Measurements from ENCODE around the gene GNG7.
"Not testable (repeated sequence)": the region's sequence is repeated elsewhere in the genome, so short reads cannot be mapped to it uniquely, and the experiment has no call there.

GNG7 gene

DNA sequence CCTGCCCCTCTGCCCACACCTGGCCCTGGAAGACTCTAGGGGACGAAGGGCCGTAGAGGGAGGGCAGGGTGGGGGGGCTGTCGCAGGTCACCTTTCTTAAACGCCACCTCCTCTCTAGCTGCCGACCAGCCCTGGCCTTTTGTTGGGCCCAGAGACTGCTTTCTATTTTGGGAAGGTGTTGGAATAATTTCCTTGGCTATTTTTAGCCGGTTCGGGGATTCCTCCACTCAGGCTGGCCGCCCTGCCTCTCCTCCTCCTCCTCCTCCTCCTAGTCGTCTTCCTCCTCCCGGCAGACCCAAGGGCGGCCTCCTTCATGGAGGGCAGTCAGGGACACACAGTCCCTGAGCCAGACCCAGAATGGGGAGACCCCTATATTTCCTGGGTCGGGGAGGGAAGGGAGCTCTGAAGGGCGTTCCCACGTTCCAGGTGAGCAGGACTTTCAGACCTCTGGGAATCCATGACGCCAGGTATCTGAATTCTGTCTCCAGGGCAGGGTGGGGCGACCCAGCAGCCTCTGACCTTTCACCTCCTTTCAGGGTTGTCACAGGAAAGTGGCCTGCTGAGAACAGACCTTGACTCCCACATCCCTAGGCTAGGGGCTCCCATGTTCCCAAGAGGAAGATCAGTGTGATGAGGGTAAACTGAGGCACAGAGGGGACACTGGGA, 206.7 kb downstream of the GNG7 start:
- DNase-seq = no peak

GRCh38 chr19:2495130-2495641, 207.3 kb downstream of the GNG7 start:
- peak; percentile 87 for DNase-seq

GRCh38 chr19:2494447-2495129, 207.9 kb downstream of the GNG7 start:
- DNase-seq = peak; percentile 86

DNA sequence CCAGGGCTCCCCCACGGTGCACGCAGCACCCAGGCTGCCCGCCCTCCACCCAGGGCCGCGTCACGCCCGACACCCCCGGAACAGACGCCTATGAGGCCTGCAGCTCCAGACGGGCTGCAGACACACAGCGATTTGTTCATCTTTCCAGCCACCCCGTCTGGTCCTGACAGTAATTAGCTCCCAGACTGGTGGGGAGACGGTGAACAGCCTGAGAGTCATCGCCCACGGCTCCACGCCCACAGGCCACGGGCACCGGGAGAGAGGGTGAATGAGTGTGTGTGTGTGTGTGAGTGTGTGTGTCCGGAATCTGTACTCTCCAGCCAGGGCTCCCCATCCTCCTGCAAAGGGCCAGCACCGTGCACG, 208.4 kb downstream of the GNG7 start:
- no peak for DNase-seq

DNA sequence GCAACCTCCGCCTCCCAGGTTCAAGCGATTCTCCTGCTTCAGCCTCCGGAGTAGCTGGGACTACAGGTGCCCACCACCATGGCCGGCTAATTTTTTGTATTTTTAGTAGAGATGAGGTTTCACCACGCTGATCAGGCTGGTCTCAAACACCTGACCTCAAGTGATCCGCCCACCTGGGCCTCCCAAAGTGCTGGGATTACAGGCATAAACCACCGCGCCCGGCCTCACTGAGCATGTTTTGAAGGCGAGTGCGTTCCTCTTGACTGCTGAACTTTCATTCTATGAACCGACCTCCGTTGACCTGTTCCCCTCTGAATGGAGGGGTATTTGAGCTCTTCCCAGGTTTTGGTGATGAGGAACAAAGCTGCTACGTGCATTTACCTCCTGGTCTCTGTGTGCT, 209.0 kb downstream of the GNG7 start:
- not testable (repeated sequence) for DNase-seq

DNA sequence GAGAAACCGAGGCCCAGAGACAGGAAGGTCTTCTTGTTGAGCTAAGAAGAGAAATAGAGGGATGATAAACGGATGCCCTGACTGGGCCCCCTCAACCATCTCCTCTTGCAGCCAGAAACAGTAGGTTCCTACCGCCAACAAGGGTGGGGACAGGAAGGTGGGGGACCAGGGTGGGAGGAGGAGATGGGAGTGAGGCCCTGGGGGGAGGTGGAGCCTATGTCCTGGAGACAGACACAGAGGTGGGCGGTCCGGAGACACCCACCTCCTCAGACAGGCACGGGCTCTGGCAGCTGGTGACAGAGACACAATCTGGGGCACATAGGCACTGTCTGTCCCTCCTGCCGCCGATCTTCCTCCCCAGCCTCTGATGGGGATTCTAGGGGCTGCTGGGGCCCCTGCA, 209.6 kb downstream of the GNG7 start:
- DNase-seq = no peak

DNA sequence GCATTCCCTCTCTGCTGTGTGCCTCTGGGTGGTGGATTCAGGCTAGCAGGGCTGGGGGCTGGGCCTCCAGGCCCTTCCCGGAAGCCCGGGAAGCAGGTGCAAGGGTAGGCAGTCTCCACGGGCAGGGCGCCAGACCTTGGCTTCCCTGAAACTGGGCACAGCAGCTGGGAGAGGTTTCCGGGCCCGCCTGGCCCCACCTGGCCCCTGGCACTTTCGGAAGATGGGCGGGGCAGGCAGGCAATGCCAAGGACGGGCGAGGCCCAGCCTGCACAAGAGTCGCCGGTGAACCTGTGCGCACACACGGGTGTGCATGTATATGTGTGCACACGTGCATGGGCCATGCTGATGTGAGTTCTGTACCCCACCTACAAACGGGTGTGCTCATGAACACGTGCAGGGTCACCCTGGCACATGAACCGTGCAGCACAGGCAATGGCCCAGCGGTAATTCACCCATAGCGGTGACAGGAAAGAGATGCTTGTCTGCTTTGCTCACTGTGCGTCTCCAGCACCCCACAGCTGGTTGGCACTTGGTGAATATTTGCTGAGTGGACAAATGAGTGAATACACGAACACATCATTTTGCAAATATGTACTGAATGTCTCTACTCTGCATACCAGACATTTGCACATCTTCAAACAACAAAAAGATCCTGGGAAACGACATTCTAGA, 211.2 kb downstream of the GNG7 start:
- DNase-seq = peak; percentile 64

- DNase-seq = no peak
Observed at GRCh38 chr19:2490659-2491058, 211.8 kb downstream of the GNG7 start.

DNA sequence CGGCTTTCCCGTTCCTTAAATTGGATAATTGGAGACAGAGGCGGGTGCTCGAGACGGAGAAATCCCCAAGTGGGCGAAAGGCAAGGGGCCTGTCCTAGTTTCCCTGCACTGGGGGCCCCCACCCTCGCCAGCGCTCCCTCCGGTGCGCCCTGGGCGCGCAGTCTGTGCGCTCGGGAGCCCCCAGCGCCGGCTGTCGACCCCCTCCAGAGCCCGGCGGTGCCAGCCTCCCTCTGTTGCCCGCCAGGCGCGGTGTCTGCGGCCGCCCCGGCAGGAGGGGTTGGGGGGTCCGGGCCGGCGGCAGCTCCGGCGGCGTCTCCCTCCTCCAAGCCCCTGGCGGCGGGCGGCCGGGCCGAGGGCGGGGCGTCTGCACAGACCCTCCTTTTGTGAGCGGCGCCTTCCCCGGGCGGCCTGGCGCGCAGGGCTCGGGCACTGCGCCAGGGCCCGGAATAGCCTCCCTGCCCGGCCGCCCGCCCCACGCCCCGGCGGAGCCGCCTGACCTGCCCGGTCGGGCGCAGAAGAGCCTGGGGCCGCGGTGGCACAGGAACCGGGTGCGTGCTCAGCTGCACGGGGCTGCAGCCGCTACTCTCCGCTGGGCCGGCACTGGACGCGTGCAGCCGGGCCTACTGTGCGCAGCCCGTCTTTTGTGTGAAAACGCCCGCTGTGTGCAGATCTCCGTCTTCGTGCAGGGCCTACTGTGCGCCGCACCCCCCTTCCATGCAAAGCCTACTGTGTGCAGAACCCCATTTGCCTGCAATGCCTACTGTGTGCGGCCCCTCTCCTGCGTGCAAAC, 213.4 kb downstream of the GNG7 start:
- DNase-seq = peak; percentile 80

DNA sequence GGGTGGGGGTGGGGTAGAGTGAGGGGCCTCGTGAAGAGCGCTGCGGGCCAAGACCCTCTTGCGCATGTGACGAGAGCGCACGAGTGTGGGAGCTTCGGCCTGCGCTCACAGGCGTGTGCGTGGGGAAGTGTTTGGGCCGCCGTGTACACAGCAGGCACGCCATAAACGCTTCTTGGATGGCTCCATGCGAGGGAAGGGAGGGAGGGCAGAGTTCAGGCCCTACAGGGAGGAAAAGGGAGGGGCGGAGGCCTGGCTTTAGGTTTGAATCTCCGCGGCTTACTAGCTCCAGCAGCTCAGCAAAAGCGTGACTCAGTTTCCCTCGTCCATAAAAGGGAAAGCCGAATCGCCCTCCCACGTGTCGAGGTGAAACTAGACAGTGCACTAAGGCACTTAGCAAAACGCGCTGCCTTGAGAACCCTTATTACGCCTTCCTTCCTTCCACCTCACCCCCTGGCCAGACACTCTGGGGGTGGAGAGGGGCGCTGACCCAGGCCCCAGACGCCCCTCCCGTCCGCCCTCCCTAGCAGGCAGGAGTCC, 214.0 kb downstream of the GNG7 start:
- no peak for DNase-seq

GRCh38 chr19:2487842-2488241, 214.7 kb downstream of the GNG7 start:
- DNase-seq = no peak

- no peak for DNase-seq
Observed at GRCh38 chr19:2487090-2487489, 215.4 kb downstream of the GNG7 start.

GRCh38 chr19:2485428-2485827, 217.1 kb downstream of the GNG7 start:
- DNase-seq = no peak

DNA sequence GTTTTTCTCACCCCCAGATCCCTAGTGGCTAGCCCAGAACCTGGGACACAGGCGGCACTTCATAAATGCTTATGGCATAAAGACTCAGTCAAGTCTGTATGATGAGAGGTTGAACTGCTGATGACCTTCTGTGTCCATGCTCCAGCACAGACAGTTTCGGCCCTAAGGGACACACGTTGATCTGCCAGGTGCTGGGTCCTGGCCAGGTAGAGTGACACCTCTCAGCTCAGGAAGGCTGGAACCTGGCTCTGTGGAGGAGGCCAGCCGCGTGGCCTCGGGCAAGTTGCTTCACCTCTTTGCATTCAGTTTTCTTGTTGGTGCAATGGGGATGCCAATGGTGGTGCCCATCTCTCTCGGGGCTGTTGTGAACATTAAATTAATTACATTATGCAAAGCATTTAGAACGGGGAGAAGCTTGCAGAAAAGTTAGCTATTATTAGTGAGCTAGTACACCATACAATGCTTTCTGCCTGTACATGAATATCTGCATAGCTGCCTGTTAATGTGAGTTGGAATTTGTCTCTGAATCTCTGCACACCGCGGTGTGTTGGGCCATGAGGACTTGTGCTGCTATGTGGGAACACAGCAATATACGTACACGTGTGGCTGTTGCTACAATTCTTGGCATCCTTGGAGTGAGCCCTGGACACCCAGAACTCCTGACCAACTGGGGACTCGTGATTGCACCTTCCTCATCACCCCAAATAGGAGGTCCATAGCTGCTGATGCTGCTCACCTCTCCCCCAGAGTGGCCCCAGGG, 218.1 kb downstream of the GNG7 start:
- DNase-seq = no peak

DNA sequence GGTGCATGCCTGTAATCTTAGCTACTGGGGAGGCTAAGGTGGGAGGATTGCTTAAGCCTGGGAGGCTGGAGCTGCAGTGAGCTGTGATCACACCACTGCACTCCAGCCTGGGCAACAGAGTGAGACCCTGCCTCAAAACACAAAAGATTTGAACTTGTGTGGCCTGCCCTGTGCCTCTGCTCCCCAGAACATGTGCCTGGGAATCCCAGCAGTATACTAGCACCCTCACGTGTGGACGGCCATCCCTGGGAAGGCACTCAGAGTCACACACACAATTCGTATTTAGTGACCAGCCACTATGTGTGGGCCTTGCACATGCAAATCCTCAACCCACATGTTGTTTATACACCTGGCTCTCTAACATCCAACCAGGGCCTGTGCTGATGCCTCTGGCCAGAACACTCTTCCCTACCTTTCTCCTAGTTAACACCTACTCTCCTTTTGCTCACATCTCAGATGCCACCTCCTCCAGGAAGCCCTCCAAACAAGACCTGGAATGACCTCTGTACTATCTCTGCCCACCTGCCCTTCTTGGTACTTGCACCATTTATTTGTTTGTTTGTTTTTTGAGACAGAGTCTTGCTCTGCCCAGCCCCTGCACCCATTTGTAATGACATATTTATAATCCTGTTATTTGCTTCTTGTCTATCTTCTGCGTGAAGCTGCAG, 218.9 kb downstream of the GNG7 start:
- no peak for DNase-seq

DNA sequence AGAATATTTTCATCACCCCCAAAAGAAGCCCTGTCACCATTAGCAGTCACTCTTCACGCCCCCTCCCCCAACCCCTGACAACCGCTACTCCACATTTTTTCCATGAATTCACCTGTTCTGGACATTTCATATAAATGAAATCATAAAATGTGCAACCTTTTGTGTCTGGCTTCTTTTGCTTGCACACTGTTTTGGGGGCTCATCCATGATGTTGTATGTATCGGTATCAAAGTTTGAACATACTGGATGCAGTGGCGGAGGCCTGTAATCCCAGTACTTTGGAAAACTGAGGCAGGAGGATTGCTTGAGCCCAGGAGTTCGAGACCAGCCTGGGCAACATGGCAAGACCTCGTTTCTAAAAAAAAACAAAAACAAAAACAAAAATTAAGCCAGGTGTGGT, 219.4 kb downstream of the GNG7 start:
- no peak for DNase-seq

GRCh38 chr19:2482354-2483038, 220.0 kb downstream of the GNG7 start:
- DNase-seq = no peak

- no peak for DNase-seq
Observed at GRCh38 chr19:2481466-2481865, 221.0 kb downstream of the GNG7 start.

GRCh38 chr19:2479556-2480194, 222.8 kb downstream of the GNG7 start:
- no peak for DNase-seq

- peak; percentile 79 for DNase-seq
Observed at GRCh38 chr19:2478756-2479555, 223.5 kb downstream of the GNG7 start.
